HEK293 (cell line): Measurements from ENCODE around the gene C19orf44.
A peak's percentile ranks its signal among the peaks of the same experiment; 100 is the strongest.

Experiments used
- CTCF ChIA-PET: fragments of 350-600 bp; formaldehyde crosslinking; extraction: SDS; loops from one replicate; lab custom pipeline; 2021; ENCODE audit warnings: antibody characterized with exemption; lab: Yijun Ruan, JAX
- POLR2A ChIA-PET: fragments of 300-600 bp; formaldehyde crosslinking; extraction: SDS; loops from one replicate; lab custom pipeline; 2020; ENCODE audit warnings: antibody characterized with exemption, inconsistent platforms; lab: Yijun Ruan, JAX
- H3K27ac ChIP-seq: fragments of 200-500 bp; sonication (Bioruptor generic); 2 replicates; pipeline ENCODE4 v1.5.1; 2014; ENCODE audit warnings: low read depth, low read length, control low read depth, inconsistent platforms; ENCODE audit errors: extremely low read depth
- H3K36me3 ChIP-seq, 2 experiments: fragments of 200-500 bp in 1 of 2; sonication (Bioruptor generic) in 1 of 2; 1 replicate in 1 of 2; 2 replicates in 1 of 2; pipeline ENCODE4 v1.5.1; 2014 to 2017; ENCODE audit warnings: inconsistent platforms in 2 of 2, low read length in 2 of 2; ENCODE audit not compliant: control insufficient read depth in 2 of 2, insufficient read depth in 1 of 2
- H3K4me1 ChIP-seq: fragments of 200-500 bp; sonication (Bioruptor generic); 2 replicates; pipeline ENCODE4 v1.5.1; 2014; ENCODE audit warnings: mild to moderate bottlenecking, low read length, inconsistent platforms; ENCODE audit not compliant: control insufficient read depth, insufficient read depth
- H3K4me3 ChIP-seq: 2 replicates; pipeline ENCODE4 v1.5.1; 2011; ENCODE audit warnings: low read depth, mild to moderate bottlenecking, control low read depth, low read length, moderate library complexity
- H3K9me3 ChIP-seq: fragments of 200-500 bp; sonication (Bioruptor generic); 2 replicates; pipeline ENCODE4 v1.5.1; 2014; ENCODE audit warnings: low read depth, low read length, inconsistent platforms; ENCODE audit not compliant: control insufficient read depth, insufficient read depth
- KLF7 ChIP-seq: fragments of 450-650 bp; formaldehyde crosslinking; IDR thresholded peaks from 2 replicates; pipeline ENCODE4 v1.5.1; 2016; ENCODE audit warnings: missing biosample characterization, missing genetic modification characterization, borderline replicate concordance
- KLF8 ChIP-seq: fragments of 450-650 bp; formaldehyde crosslinking; IDR thresholded peaks from 2 replicates; pipeline ENCODE4 v1.5.1; 2016; ENCODE audit warnings: missing biosample characterization, missing genetic modification characterization
- SETDB1 ChIP-seq: IDR thresholded peaks from one replicate; pipeline ENCODE4 v1.6.1; 2017; ENCODE audit warnings: mild to moderate bottlenecking, low read length, moderate library complexity, mixed read lengths; ENCODE audit not compliant: insufficient read length
- SP7 ChIP-seq: fragments of 450-650 bp; formaldehyde crosslinking; IDR thresholded peaks from 2 replicates; pipeline ENCODE4 v1.5.1; 2016; ENCODE audit warnings: missing biosample characterization, missing genetic modification characterization
- TRIM28 ChIP-seq: IDR thresholded peaks from 2 replicates; pipeline ENCODE4 v1.6.1; 2011; ENCODE audit warnings: low read length, control low read depth, borderline replicate concordance
- ZBTB17 ChIP-seq: fragments of 450-650 bp; formaldehyde crosslinking; IDR thresholded peaks from 2 replicates; pipeline ENCODE4 v1.5.1; 2016; ENCODE audit warnings: missing biosample characterization, missing genetic modification characterization
- ZBTB21 ChIP-seq: fragments of 450-650 bp; formaldehyde crosslinking; IDR thresholded peaks from 2 replicates; pipeline ENCODE4 v1.5.1; 2017; ENCODE audit warnings: missing biosample characterization, missing genetic modification characterization
- ZFP37 ChIP-seq: fragments of 450-650 bp; formaldehyde crosslinking; IDR thresholded peaks from 2 replicates; pipeline ENCODE4 v1.5.1; 2016; ENCODE audit warnings: missing biosample characterization, missing genetic modification characterization
- ZFP69B ChIP-seq: fragments of 450-650 bp; formaldehyde crosslinking; IDR thresholded peaks from 2 replicates; pipeline ENCODE4 v1.5.1; 2016; ENCODE audit warnings: missing biosample characterization, missing genetic modification characterization
- ZNF169 ChIP-seq: fragments of 450-650 bp; formaldehyde crosslinking; IDR thresholded peaks from 2 replicates; pipeline ENCODE4 v1.5.1; 2016; ENCODE audit warnings: missing biosample characterization, missing genetic modification characterization
- ZNF335 ChIP-seq: fragments of 450-650 bp; formaldehyde crosslinking; conservative IDR thresholded peaks from 2 replicates; pipeline ENCODE4 v1.5.1; 2016; ENCODE audit warnings: missing biosample characterization, missing genetic modification characterization
- ZNF394 ChIP-seq: fragments of 450-650 bp; formaldehyde crosslinking; IDR thresholded peaks from 2 replicates; pipeline ENCODE4 v1.5.1; 2016; ENCODE audit warnings: missing biosample characterization, missing genetic modification characterization, mild to moderate bottlenecking, moderate library complexity, borderline replicate concordance
- ZNF514 ChIP-seq: fragments of 450-650 bp; formaldehyde crosslinking; IDR thresholded peaks from 2 replicates; pipeline ENCODE4 v1.5.1; 2016; ENCODE audit warnings: missing biosample characterization, missing genetic modification characterization
- ZNF596 ChIP-seq: fragments of 450-650 bp; IDR thresholded peaks from 2 replicates; pipeline ENCODE4 v1.5.0; 2018; ENCODE audit warnings: missing biosample characterization, mild to moderate bottlenecking, missing genetic modification characterization, moderate library complexity
- ZNF600 ChIP-seq: fragments of 450-650 bp; formaldehyde crosslinking; IDR thresholded peaks from 2 replicates; pipeline ENCODE4 v1.5.1; 2016; ENCODE audit warnings: missing biosample characterization, missing genetic modification characterization
- ZNF677 ChIP-seq: fragments of 450-650 bp; IDR thresholded peaks from 2 replicates; pipeline ENCODE4 v1.5.0; 2018; ENCODE audit warnings: missing biosample characterization, mild to moderate bottlenecking, missing genetic modification characterization, moderate library complexity
- TF ChIP-seq, protein P1 (sequence below): fragments of 450-650 bp; formaldehyde crosslinking; IDR thresholded peaks from 2 replicates; pipeline ENCODE4 v1.5.1; 2017; ENCODE audit warnings: missing biosample characterization, missing genetic modification characterization
- TF ChIP-seq, protein P2 (sequence below): fragments of 450-650 bp; formaldehyde crosslinking; IDR thresholded peaks from 2 replicates; pipeline ENCODE4 v1.5.1; 2016; ENCODE audit warnings: missing biosample characterization, missing genetic modification characterization

The C19orf44 gene

DNA sequence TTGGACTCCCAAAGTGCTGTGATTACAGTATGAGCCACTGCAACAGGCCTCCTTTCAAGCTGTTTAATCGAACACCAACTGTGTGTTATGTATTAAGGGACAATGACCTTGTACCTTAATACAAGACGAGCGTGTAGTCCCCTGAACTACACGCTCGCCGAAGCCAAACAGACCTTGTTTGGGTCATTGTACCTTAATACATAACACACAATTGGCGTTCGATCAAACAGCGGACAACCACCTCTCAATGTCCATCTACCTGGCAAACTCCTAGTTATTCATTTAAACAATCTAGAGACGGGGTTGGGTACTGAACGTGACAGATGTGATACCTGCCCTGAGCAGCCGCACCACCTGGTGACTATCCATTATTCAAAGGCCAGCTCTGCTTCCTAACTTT, 44.8 kb downstream of the C19orf44 start:
- TF ChIP-seq ZNF677 (no peak), SP7 (tag by site-specific recombination) (no peak), SETDB1 (no peak), TRIM28 (no peak)
- TF ChIP-seq, protein P1, sequence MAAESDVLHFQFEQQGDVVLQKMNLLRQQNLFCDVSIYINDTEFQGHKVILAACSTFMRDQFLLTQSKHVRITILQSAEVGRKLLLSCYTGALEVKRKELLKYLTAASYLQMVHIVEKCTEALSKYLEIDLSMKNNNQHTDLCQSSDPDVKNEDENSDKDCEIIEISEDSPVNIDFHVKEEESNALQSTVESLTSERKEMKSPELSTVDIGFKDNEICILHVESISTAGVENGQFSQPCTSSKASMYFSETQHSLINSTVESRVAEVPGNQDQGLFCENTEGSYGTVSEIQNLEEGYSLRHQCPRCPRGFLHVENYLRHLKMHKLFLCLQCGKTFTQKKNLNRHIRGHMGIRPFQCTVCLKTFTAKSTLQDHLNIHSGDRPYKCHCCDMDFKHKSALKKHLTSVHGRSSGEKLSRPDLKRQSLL (tag by site-specific recombination): no peak
- Histone ChIP-seq H3K4me3 (peak overlapping the region; percentile 96), H3K36me3 (peaks cover 28 to 51% of the 10 kb centered on the region in 2 experiments; a peak in 2 of 3 replicates), H3K9me3 (no peaks in the 10 kb centered on the region), H3K27ac (no peak overlapping the region), H3K4me1 (peaks cover 2% of the 10 kb centered on the region; the same call in 1 of the 2 replicates)
- ChIA-PET CTCF (interaction anchor here (1.0 kb wide), 1 partner anchor 13 kb away, joined by 3 read pairs; no protein-coding TSS in a partner anchor), POLR2A (interaction anchor here (1.0 kb wide), 1 partner anchor 17 kb away, joined by 4 read pairs; no protein-coding TSS in a partner anchor)

DNA sequence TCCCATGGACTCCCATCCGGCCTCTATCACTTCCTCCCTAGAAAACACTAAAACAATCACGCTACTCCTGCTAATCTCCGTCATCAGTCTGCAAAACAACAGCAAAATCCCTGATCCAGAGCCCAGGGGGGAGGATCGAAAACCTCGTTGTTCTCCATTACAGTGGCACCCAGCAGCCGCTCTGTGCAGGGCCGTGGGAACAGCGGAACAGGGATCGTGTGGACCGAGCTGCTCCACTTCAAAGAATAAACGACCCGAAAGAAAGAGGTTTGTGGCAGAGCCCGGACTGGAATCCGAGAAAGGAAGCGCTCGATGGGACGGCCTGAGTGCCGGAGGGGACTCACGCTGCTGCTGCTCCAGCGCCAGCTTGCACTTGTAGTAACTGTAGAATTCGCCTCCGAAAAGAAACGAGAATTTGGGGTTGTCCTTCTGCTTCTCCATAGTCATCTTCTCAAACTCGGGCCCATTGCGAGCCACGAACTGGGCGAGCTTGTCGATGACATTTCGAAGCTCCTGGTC, 45.4 kb downstream of the C19orf44 start:
- ChIA-PET POLR2A (interaction anchor here (0.5 to 0.6 kb wide), 2 partner anchors 85 to 724 kb away, joined by 3 to 5 read pairs; no protein-coding TSS in a partner anchor), CTCF (no interaction called here)
- Histone ChIP-seq H3K36me3 (peaks cover 26 to 45% of the 10 kb centered on the region in 2 experiments; a peak in 2 of 3 replicates), H3K4me1 (peaks cover 2% of the 10 kb centered on the region; the same call in 1 of the 2 replicates), H3K4me3 (peak overlapping the region; percentile 96), H3K9me3 (no peaks in the 10 kb centered on the region), H3K27ac (peak overlapping the region; percentile 78)
- TF ChIP-seq ZNF596 (tag by site-specific recombination): no peak
- TF ChIP-seq, protein P2, sequence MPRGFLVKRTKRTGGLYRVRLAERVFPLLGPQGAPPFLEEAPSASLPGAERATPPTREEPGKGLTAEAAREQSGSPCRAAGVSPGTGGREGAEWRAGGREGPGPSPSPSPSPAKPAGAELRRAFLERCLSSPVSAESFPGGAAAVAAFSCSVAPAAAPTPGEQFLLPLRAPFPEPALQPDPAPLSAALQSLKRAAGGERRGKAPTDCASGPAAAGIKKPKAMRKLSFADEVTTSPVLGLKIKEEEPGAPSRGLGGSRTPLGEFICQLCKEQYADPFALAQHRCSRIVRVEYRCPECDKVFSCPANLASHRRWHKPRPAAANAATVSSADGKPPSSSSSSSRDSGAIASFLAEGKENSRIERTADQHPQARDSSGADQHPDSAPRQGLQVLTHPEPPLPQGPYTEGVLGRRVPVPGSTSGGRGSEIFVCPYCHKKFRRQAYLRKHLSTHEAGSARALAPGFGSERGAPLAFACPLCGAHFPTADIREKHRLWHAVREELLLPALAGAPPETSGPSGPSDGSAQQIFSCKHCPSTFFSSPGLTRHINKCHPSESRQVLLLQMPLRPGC: no peak
- no peak for TF ChIP-seq ZNF514 (tag by site-specific recombination)
- TF ChIP-seq ZNF600 (tag by site-specific recombination): no peak
- no peak for TF ChIP-seq KLF8 (tag by site-specific recombination)
- TF ChIP-seq ZNF394 (tag by site-specific recombination): peak; percentile 73; the same call in 1 of the 2 replicates
- TF ChIP-seq ZBTB17 (tag by site-specific recombination): peak; percentile 32
- no peak for TF ChIP-seq ZBTB21 (tag by site-specific recombination)
- TF ChIP-seq ZFP69B (tag by site-specific recombination): 0 out of 2 replicates have a peak, but pooled peaks have one; percentile 16
- TF ChIP-seq ZNF335: peak; percentile 97
- TF ChIP-seq ZNF169 (tag by site-specific recombination): no peak
- 0 out of 2 replicates have a peak, but pooled peaks have one; percentile 41 for TF ChIP-seq ZFP37 (tag by site-specific recombination)
- TF ChIP-seq KLF7 (tag by site-specific recombination): no peak
- TF ChIP-seq ZNF677: no peak
